ENCODE measurements around the gene KLHL12. TPM values are rescaled to one million over a fixed set of nuclear protein-coding genes. Genes with fewer than 3 reads are reported as not detected.
A peak's percentile ranks its signal among the peaks of the same experiment; 100 is the strongest.

The KLHL12 gene
- total RNA-seq, 2 experiments from 2014 or later: 33.9 to 46.2 TPM

DNA sequence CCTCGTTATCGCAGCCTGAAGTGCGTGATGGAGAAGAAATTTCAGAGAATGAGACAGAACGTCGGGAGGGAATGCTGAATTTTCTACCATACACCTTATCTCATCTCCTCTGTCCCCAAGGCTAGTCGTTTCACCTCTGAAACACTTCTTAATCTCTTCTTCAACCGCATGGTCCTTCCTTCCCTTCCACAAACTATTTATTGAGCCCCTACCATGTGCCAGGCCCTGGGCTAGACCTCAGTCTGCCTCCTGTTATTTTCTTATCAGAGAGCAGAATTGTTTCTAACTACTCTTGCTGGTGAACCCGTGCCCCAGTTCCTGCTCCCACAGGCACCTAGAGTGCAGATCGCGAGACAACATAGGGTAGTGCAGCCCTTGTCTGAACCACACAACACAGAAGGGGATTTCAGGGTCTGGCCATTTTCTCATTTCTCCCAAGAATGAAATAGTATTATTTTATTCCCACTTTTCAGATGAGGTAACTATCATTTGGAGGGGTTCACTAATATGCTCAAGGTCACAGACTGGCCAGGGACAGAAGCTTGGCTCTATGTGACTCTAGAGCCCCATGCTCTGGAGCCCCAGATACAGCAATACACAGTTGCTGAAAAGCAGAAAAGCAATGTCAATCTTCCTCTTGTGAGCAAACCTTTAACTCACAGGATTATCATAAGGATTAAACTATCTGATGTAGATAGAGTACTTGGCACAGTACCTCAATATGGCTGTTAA lies 31.7 kb upstream of the KLHL12 start:
- Histone ChIP-seq H3K4me2 (ENCODE audit: low read length) (peak overlapping the region; percentile 82), H3K4me3 (ENCODE audit: low read depth, low read length, poor library complexity, severe bottlenecking) (peak overlapping the region; percentile 95), H4K20me1 (ENCODE audit: insufficient read depth, low read length) (peaks cover 12% of the 10 kb centered on the region), H2AFZ (ENCODE audit: low read length) (peak overlapping the region; percentile 74; the same call in 1 of the 2 replicates), H3K27ac (ENCODE audit: low read depth, low read length, poor library complexity, severe bottlenecking) (no peak overlapping the region), H3K4me1 (ENCODE audit: insufficient read depth, low read length, poor library complexity, severe bottlenecking) (peaks cover 14% of the 10 kb centered on the region), H3K9me3 (ENCODE audit: low read length) (no peaks in the 10 kb centered on the region), H3K79me2 (ENCODE audit: insufficient read depth, low read depth, low read length) (peaks cover 32% of the 10 kb centered on the region), H3K36me3 (ENCODE audit: insufficient read depth, low read length) (peaks cover 12% of the 10 kb centered on the region), H3K9me2 (ENCODE audit: insufficient read depth, low read length) (no peaks in the 10 kb centered on the region)
- intact Hi-C loops (cut with micrococcal nuclease; ENCODE audit: unreplicated experiment): loop anchor here (2.0 to 5.0 kb wide), 2 partner anchors 32 to 71 kb away; partner anchors contain the start of genes KLHL12 and RABIF
- CTCF ChIA-PET (ENCODE audit: unreplicated experiment): no interaction called here
- POLR2A ChIA-PET: interaction anchor here (1.1 kb wide), 1 partner anchor 31 kb away, joined by 4 read pairs; the partner anchor contains the start of gene KLHL12
- BruUV-seq (replicated peaks): no TSS peak
- TF ChIP-seq EZH2phosphoT487 (IDR thresholded peaks at IDR 0.05; ENCODE audit: borderline replicate concordance, low read depth, low read length) (no peak), CTCF (conservative IDR thresholded peaks at IDR 0.05; ENCODE audit: low read length) (no peak)
- no peak for DNase-seq (ENCODE audit: low spot score)

GRCh38 chr1:202957733-202958543 lies 30.9 kb upstream of the KLHL12 start, which contains the start of gene ADIPOR1:
ADIPOR1 (minus strand) TSS chr1:202958312; CDS start chr1:202951070, 7,242 bp downstream.
- intact Hi-C loops (cut with micrococcal nuclease; ENCODE audit: unreplicated experiment): loop anchor here (2.0 to 5.0 kb wide), 2 partner anchors 31 to 71 kb away; partner anchors contain the start of genes KLHL12 and RABIF
- Histone ChIP-seq H2AFZ (ENCODE audit: low read length) (peak within 1 kb of the TSS; percentile 74), H3K4me2 (ENCODE audit: low read length) (peak within 1 kb of the TSS; percentile 87), H3K4me3 (ENCODE audit: low read depth, low read length, poor library complexity, severe bottlenecking) (peak within 1 kb of the TSS; percentile 95), H3K27ac (ENCODE audit: low read depth, low read length, poor library complexity, severe bottlenecking) (peak within 1 kb of the TSS; percentile 31), H3K4me1 (ENCODE audit: insufficient read depth, low read length, poor library complexity, severe bottlenecking) (peaks cover 14% of the 10 kb centered on the region), H3K9me3 (ENCODE audit: low read length) (no peaks in the 10 kb centered on the region), H3K79me2 (ENCODE audit: insufficient read depth, low read depth, low read length) (peaks cover 40% of the 10 kb centered on the region), H3K9me2 (ENCODE audit: insufficient read depth, low read length) (no peaks in the 10 kb centered on the region), H3K36me3 (ENCODE audit: insufficient read depth, low read length) (peaks cover 16% of the 10 kb centered on the region), H4K20me1 (ENCODE audit: insufficient read depth, low read length) (peaks cover 12% of the 10 kb centered on the region)
- CTCF ChIA-PET (ENCODE audit: unreplicated experiment): no interaction called here
- POLR2A ChIA-PET: no interaction called here
- DNase-seq (ENCODE audit: low spot score): peak; percentile 92
- no peak for TF ChIP-seq CTCF (conservative IDR thresholded peaks at IDR 0.05; ENCODE audit: low read length)
- no peak for TF ChIP-seq EZH2phosphoT487 (IDR thresholded peaks at IDR 0.05; ENCODE audit: borderline replicate concordance, low read depth, low read length)
- no TSS peak for BruUV-seq (replicated peaks)
